ENCODE measurements around the gene FOS. TPM values are rescaled to one million over a fixed set of nuclear protein-coding genes. Genes with fewer than 3 reads are reported as not detected.
A peak's percentile ranks its signal among the peaks of the same experiment; 100 is the strongest.
"Not testable (repeated sequence)": the region's sequence is repeated elsewhere in the genome, so short reads cannot be mapped to it uniquely, and the experiment has no call there.

The FOS gene
- total RNA-seq, 2 experiments from 2014 or later: 1,565 to 1,685 TPM

DNA sequence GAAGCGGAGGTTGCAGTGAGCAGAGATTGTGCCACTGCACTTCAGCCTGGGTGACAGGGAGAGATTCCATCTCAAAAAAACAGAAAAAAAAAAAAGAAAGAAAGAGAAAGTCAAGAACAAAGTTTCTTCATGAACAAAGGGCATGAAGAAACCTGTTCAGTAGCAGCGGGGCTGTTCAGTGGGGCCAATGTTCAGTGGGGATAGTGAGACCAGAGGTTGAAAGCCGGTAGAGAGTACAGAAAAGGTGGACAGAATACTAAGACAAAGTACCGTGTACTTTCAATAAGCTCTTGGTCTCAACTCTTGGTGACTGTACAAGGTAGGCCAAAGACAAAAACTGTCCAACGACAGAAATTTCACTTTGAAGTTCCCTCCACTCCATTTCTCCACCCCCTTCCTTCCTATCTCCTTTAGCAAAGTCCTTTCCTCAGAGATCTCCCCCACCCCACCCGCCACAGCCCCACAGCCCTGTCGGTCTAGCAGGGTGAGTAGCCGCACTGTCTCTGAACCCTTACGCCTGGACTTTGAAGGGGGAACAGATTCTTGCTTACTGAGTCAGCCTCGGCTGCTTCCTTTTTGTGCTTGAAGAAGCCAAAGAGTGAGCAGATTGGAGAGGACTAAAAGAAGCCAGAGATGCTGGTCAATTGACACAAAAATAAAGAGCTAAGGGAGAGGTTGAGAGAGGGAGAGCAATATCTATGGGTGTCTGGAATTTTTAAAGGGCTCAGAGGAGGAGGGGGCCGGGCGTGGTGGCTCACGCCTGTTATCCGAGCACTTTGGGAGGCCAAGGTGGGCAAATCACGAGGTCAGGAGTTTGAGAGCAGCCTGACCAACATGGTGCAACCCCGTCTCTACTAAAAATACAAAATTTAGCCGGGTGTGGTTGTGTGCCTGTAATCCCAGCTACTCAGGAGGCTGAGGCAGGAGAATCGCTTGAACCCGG is 44.2 kb upstream of the FOS start:
- CTCF ChIA-PET: interaction anchor here (0.7 kb wide), 1 partner anchor 47 kb away, joined by 3 read pairs; no protein-coding TSS in a partner anchor
- Histone ChIP-seq H3K4me3 (ENCODE audit: low read length) (no peak overlapping the region), H3K27me3 (ENCODE audit: control insufficient read depth in 1 of 2, insufficient read depth in 2 of 2, low read length in 2 of 2) (peaks cover 0 to 2% of the 10 kb centered on the region in 2 experiments), H3K9me3 (ENCODE audit: control insufficient read depth in 1 of 2, insufficient read depth in 1 of 2, low read length in 2 of 2) (no peaks in the 10 kb centered on the region), H3K27ac (ENCODE audit: low read depth in 1 of 2, low read length in 2 of 2) (no peak overlapping the region), H3K4me1 (ENCODE audit: insufficient read depth, low read length) (peaks cover 45% of the 10 kb centered on the region), H3K36me3 (ENCODE audit: insufficient read depth, low read length) (no peaks in the 10 kb centered on the region)
- H3K4me1 Mint-ChIP-seq (ENCODE audit: low read depth): peaks cover 54% of the 10 kb centered on the region
- DNase-seq (peak in 2 of 14 experiments; percentile 51 to 57), ATAC-seq (ENCODE audit: poor library complexity) (no peak)
- no peaks in the 10 kb centered on the region for H3K36me3 Mint-ChIP-seq (ENCODE audit: low read depth)
- POLR2A ChIA-PET: interaction anchor here (1.9 kb wide), 1 partner anchor 59 kb away, joined by 5 read pairs; no protein-coding TSS in a partner anchor
- H3K4me3 Mint-ChIP-seq: no peak overlapping the region
- intact Hi-C loops (cut with DNase I, micrococcal nuclease): loop anchor here in 1 of 2 experiments (5.0 kb wide), 1 partner anchor 102 kb away; no protein-coding TSS in a partner anchor
- peak overlapping the region; percentile 39 for H3K27ac Mint-ChIP-seq
- H3K27me3 Mint-ChIP-seq: no peaks in the 10 kb centered on the region
- H3K9me3 Mint-ChIP-seq: no peaks in the 10 kb centered on the region
- TF ChIP-seq CTCF (IDR thresholded peaks at IDR 0.05): no peak

DNA sequence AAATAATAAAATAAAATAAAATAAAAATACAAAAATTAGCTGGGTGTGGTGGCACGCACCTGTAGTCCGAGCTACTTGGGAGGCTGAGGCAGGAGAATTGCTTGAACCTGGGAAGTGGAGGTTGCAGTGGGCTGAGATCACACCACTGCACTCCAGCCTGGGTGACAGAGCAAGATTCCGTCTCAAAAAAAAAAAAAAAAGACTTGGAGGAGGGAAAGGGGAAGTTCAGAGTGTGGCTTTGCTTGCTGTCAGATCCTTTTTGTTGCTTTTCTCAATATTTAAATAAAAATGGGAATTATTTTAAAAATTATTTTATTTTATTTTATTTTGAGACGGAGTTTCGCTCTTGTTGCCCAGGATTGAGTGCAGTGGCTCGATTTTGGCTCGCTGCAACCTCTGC is 43.4 kb upstream of the FOS start:
- ATAC-seq (ENCODE audit: poor library complexity); H3K27me3 ChIP-seq (ENCODE audit: control insufficient read depth in 1 of 2, insufficient read depth in 2 of 2, low read length in 2 of 2); DNase-seq; H3K4me3 Mint-ChIP-seq; H3K9me3 Mint-ChIP-seq; intact Hi-C loops (cut with DNase I, micrococcal nuclease); H3K27ac ChIP-seq (ENCODE audit: low read depth in 1 of 2, low read length in 2 of 2); H3K4me3 ChIP-seq (ENCODE audit: low read length); H3K27ac Mint-ChIP-seq; H3K9me3 ChIP-seq (ENCODE audit: control insufficient read depth in 1 of 2, insufficient read depth in 1 of 2, low read length in 2 of 2); H3K36me3 ChIP-seq (ENCODE audit: insufficient read depth, low read length); H3K36me3 Mint-ChIP-seq (ENCODE audit: low read depth); H3K27me3 Mint-ChIP-seq: not testable (repeated sequence)
- ChIA-PET POLR2A (interaction anchor here (0.7 to 1.2 kb wide), 2 partner anchors 13 to 59 kb away, joined by 3 read pairs; no protein-coding TSS in a partner anchor), CTCF (interaction anchor here (0.7 kb wide), 1 partner anchor 164 kb away, joined by 3 read pairs; no protein-coding TSS in a partner anchor)
- H3K4me1 ChIP-seq (ENCODE audit: insufficient read depth, low read length): peaks cover 37% of the 10 kb centered on the region
- peaks cover 46% of the 10 kb centered on the region for H3K4me1 Mint-ChIP-seq (ENCODE audit: low read depth)

- DNase-seq: no peak
- Mint-ChIP-seq H3K36me3 (ENCODE audit: low read depth) (no peaks in the 10 kb centered on the region), H3K27me3 (no peaks in the 10 kb centered on the region), H3K9me3 (no peaks in the 10 kb centered on the region), H3K4me1 (ENCODE audit: low read depth) (peaks cover 33% of the 10 kb centered on the region), H3K27ac (no peak overlapping the region), H3K4me3 (no peak overlapping the region)
- TF ChIP-seq CTCF (IDR thresholded peaks at IDR 0.05): no peak
- H3K4me3 ChIP-seq (ENCODE audit: low read length): no peak overlapping the region
- H3K9me3 ChIP-seq (ENCODE audit: control insufficient read depth in 1 of 2, insufficient read depth in 1 of 2, low read length in 2 of 2): no peaks in the 10 kb centered on the region
- intact Hi-C loops (cut with DNase I, micrococcal nuclease): no loop called here
- POLR2A ChIA-PET: no interaction called here
- H3K27me3 ChIP-seq (ENCODE audit: control insufficient read depth in 1 of 2, insufficient read depth in 2 of 2, low read length in 2 of 2): peaks cover 0 to 2% of the 10 kb centered on the region in 2 experiments
- H3K36me3 ChIP-seq (ENCODE audit: insufficient read depth, low read length): no peaks in the 10 kb centered on the region
- CTCF ChIA-PET: no interaction called here
- no peak overlapping the region for H3K27ac ChIP-seq (ENCODE audit: low read depth in 1 of 2, low read length in 2 of 2)
- H3K4me1 ChIP-seq (ENCODE audit: insufficient read depth, low read length): peaks cover 25% of the 10 kb centered on the region
- no peak for ATAC-seq (ENCODE audit: poor library complexity)
Measured at GRCh38 chr14:75236467-75236866, 42.2 kb upstream of the FOS start.

Measured in CD4-positive, alpha-beta T cell (primary cell).